Measurements from ENCODE around the gene TP53I13. TPM values are rescaled to one million over a fixed set of nuclear protein-coding genes. Genes with fewer than 3 reads are reported as not detected.

The TP53I13 gene, protein sequence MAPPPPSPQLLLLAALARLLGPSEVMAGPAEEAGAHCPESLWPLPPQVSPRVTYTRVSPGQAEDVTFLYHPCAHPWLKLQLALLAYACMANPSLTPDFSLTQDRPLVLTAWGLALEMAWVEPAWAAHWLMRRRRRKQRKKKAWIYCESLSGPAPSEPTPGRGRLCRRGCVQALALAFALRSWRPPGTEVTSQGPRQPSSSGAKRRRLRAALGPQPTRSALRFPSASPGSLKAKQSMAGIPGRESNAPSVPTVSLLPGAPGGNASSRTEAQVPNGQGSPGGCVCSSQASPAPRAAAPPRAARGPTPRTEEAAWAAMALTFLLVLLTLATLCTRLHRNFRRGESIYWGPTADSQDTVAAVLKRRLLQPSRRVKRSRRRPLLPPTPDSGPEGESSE
- 100 to 1,000 TPM; 112 to 118 TPM for total RNA-seq

DNA sequence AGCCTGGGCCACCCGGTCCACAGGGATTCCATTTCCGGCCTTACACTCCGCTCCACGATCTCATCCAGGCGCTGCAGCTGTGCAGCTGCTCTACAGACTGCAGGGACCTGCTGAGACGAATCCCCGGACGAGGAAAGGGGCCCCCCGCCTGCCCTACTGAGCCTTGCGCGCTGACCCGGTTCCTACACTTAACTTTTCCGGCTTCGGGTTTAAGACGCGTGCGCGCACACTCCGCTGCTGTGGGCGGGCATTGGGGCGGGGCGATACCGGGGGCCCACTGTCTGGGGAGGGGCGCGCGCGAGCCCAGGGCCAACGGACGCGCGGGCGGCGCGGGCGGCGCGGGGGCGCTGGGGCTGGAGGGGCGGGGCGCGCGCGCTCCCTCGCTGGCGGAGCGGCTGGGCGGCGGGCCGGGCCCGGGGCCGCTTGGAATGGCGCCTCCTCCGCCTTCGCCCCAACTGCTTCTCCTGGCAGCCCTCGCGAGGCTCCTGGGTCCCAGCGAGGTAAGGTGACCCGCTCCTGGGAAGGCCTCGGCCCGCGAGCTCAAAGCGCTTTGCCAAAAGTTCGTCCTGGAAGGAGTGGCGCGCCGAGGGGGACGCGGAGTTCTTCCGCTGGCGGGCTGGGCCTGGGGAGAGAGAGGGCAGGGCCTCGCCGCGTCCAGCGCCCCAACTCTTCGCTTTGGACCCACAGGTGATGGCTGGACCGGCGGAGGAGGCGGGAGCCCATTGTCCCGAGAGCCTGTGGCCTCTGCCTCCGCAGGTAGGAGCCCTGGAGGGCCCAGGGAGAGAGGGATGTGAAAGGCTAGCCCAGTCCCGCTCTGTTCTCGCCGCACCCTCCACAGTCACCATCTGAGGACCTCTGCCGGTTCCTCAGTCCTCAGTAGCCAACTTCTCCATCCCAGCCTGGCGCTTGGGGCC, at the start of gene TP53I13:
Gene TP53I13 (plus strand): TSS at position 371 of the 914 bp plus-strand sequence. CDS start 58 bp downstream, at position 429.
- no peaks in the 10 kb centered on the region for H3K9me3 Mint-ChIP-seq
- H3K36me3 Mint-ChIP-seq (ENCODE audit: low read depth) = peaks cover 35% of the 10 kb centered on the region
- H3K27me3 Mint-ChIP-seq = no peaks in the 10 kb centered on the region
- CTCF ChIA-PET = interaction anchor here (0.9 to 7.1 kb wide), 9 partner anchors 11 to 361 kb away, joined by 3 to 64 read pairs (median 4); partner anchors contain the start of gene SSH2
- peak; percentile 91 for DNase-seq
- peak within 1 kb of the TSS; percentile 96 for H3K27ac Mint-ChIP-seq
- H3K4me1 Mint-ChIP-seq = peaks cover 36% of the 10 kb centered on the region
- peak within 1 kb of the TSS; percentile 92 for H3K4me3 Mint-ChIP-seq
- POLR2A ChIA-PET = interaction anchor here (0.6 to 9.3 kb wide), 15 partner anchors 12 to 870 kb away, joined by 3 to 107 read pairs (median 5); partner anchors contain the start of genes ANKRD13B and NSRP1

DNA sequence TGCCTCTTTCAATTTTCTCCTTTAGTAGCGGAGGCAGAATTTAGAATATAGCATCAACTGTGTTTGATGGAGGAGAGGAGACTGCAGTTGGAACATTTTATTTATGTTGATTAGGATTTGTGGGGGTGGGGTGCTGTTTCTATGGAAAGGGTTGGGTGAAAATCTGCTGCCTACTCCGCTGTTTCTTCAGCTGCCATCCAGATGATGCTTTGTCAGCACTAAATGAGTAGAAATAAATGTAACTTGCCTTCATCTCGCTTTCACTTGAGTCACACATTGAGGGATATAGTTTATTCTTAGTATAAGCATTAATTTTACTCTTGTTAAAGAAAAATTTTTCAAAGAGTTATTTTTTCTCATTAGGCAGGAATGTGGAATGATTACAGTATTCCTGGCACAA, 43.8 kb upstream of the TP53I13 start:
- no peaks in the 10 kb centered on the region for H3K4me1 Mint-ChIP-seq
- H3K4me3 Mint-ChIP-seq = no peak overlapping the region
- peaks cover 29% of the 10 kb centered on the region for H3K36me3 Mint-ChIP-seq (ENCODE audit: low read depth)
- H3K9me3 Mint-ChIP-seq = no peaks in the 10 kb centered on the region
- no peak for DNase-seq
- POLR2A ChIA-PET = no interaction called here
- no peak overlapping the region for H3K27ac Mint-ChIP-seq
- CTCF ChIA-PET = interaction anchor here (0.6 to 1.8 kb wide), 4 partner anchors 11 to 243 kb away, joined by 3 to 8 read pairs (median 4); no protein-coding TSS in a partner anchor
- H3K27me3 Mint-ChIP-seq = no peaks in the 10 kb centered on the region

- ChIA-PET CTCF (interaction anchor here (1.3 kb wide), 1 partner anchor 10 kb away, joined by 6 read pairs; no protein-coding TSS in a partner anchor), POLR2A (no interaction called here)
- no peaks in the 10 kb centered on the region for H3K4me1 Mint-ChIP-seq
- DNase-seq = no peak
- H3K9me3 Mint-ChIP-seq = no peaks in the 10 kb centered on the region
- H3K4me3 Mint-ChIP-seq = no peak overlapping the region
- H3K27ac Mint-ChIP-seq = no peak overlapping the region
- H3K27me3 Mint-ChIP-seq = no peaks in the 10 kb centered on the region
- peaks cover 34% of the 10 kb centered on the region for H3K36me3 Mint-ChIP-seq (ENCODE audit: low read depth)
Observed at GRCh38 chr17:29526322-29526721, 42.2 kb upstream of the TP53I13 start.

DNA sequence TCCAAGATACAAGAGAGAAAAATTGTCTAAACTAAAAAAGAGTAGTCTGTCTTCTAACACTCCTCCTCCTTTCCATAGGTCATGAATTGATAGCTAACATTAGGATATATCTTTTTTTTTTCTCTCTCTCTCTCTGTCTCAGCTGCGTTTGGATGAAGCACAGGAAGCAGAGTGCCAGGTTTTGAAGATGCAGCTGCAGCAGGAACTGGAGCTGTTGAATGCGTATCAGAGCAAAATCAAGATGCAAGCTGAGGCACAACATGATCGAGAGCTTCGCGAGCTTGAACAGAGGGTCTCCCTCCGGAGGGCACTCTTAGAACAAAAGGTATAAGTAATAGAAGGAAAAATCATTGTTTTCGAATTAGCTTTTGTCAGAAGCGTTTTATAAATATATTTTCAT, 34.5 kb upstream of the TP53I13 start:
- CTCF ChIA-PET = interaction anchor here (0.8 to 4.2 kb wide), 6 partner anchors 11 to 354 kb away, joined by 3 to 50 read pairs (median 3); partner anchors contain the start of gene MYO18A
- DNase-seq = no peak

GRCh38 chr17:29544066-29544465, 24.4 kb upstream of the TP53I13 start:
- H3K9me3 Mint-ChIP-seq = no peaks in the 10 kb centered on the region
- no peak overlapping the region for H3K4me3 Mint-ChIP-seq
- H3K27me3 Mint-ChIP-seq = no peaks in the 10 kb centered on the region
- H3K4me1 Mint-ChIP-seq = peaks cover 16% of the 10 kb centered on the region
- no peak overlapping the region for H3K27ac Mint-ChIP-seq
- DNase-seq = no peak
- POLR2A ChIA-PET = no interaction called here
- CTCF ChIA-PET = interaction anchor here (0.9 kb wide), 1 partner anchor 174 kb away, joined by 3 read pairs; no protein-coding TSS in a partner anchor
- H3K36me3 Mint-ChIP-seq (ENCODE audit: low read depth) = peaks cover 33% of the 10 kb centered on the region

More for the DNA sequence above, 34.5 kb upstream of the TP53I13 start:
- POLR2A ChIA-PET = interaction anchor here (1.2 to 2.2 kb wide), 3 partner anchors 11 to 143 kb away, joined by 3 to 4 read pairs (median 3); partner anchors contain the start of genes ABHD15 and TAOK1
- H3K4me1 Mint-ChIP-seq = no peaks in the 10 kb centered on the region
- no peaks in the 10 kb centered on the region for H3K9me3 Mint-ChIP-seq
- H3K4me3 Mint-ChIP-seq = no peak overlapping the region
- H3K27me3 Mint-ChIP-seq = no peaks in the 10 kb centered on the region
- H3K36me3 Mint-ChIP-seq (ENCODE audit: low read depth) = peaks cover 35% of the 10 kb centered on the region
- no peak overlapping the region for H3K27ac Mint-ChIP-seq

DNA sequence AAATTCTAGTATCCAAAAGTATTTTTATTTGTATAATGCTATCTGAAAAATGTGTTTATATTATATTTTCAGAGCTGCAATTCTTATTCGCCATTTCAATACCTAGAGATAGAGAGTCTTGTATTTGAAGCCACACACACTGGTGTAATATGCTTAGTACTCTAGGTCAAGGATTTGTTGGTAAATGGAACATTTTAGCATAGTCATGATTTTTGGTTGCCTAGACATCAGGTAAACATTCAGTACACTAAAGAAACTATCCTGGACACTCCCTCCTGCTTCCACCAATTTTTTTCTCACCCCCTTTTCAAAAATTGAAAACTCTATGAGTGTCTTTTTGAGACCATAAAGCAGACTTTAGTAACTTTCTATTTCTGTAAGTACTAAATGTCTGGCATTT, 22.4 kb upstream of the TP53I13 start:
- H3K36me3 Mint-ChIP-seq (ENCODE audit: low read depth) = peaks cover 32% of the 10 kb centered on the region
- CTCF ChIA-PET = interaction anchor here (1.4 kb wide), 1 partner anchor 9 kb away, joined by 9 read pairs; no protein-coding TSS in a partner anchor

DNA sequence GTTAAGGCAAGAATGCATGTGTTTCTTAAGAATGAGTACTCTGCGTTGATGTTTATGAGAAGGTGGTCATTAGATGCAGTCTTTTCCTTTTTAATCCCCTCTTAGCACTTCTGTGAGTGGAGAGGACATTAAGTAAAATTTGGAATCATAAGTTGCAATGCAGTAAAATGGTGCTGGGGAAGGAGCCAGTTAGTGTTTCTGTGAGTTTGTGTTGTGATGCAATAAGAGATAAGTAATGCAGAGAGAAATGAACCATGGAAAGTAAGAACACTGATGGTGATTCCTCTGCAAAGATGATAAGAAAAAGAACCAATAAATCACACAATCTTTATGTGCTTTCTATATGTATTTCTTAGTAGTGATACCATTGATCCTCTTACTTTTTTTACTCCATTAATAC, 21.7 kb upstream of the TP53I13 start:
- Mint-ChIP-seq H3K36me3 (ENCODE audit: low read depth) (peaks cover 32% of the 10 kb centered on the region), H3K4me1 (peaks cover 24% of the 10 kb centered on the region), H3K27ac (no peak overlapping the region), H3K27me3 (no peaks in the 10 kb centered on the region), H3K4me3 (no peak overlapping the region), H3K9me3 (no peaks in the 10 kb centered on the region)
- ChIA-PET CTCF (interaction anchor here (0.6 kb wide), 1 partner anchor 38 kb away, joined by 3 read pairs; no protein-coding TSS in a partner anchor), POLR2A (no interaction called here)
- no peak for DNase-seq

More for the DNA sequence above, 22.4 kb upstream of the TP53I13 start:
- POLR2A ChIA-PET = no interaction called here
- no peak overlapping the region for H3K4me3 Mint-ChIP-seq
- H3K27ac Mint-ChIP-seq = no peak overlapping the region
- no peak for DNase-seq
- no peaks in the 10 kb centered on the region for H3K9me3 Mint-ChIP-seq
- H3K27me3 Mint-ChIP-seq = no peaks in the 10 kb centered on the region
- peaks cover 24% of the 10 kb centered on the region for H3K4me1 Mint-ChIP-seq

GRCh38 chr17:29549177-29549923, 19.2 kb upstream of the TP53I13 start:
- no peaks in the 10 kb centered on the region for H3K27me3 Mint-ChIP-seq
- peaks cover 11% of the 10 kb centered on the region for H3K36me3 Mint-ChIP-seq (ENCODE audit: low read depth)
- ChIA-PET POLR2A (interaction anchor here (1.2 kb wide), 1 partner anchor 17 kb away, joined by 7 read pairs; the partner anchor contains the start of gene ABHD15), CTCF (interaction anchor here (0.8 to 1.5 kb wide), 3 partner anchors 17 to 179 kb away, joined by 4 to 7 read pairs (median 4); no protein-coding TSS in a partner anchor)
- no peak overlapping the region for H3K4me3 Mint-ChIP-seq
- H3K27ac Mint-ChIP-seq = no peak overlapping the region
- no peak for DNase-seq
- peaks cover 24% of the 10 kb centered on the region for H3K4me1 Mint-ChIP-seq
- H3K9me3 Mint-ChIP-seq = no peaks in the 10 kb centered on the region

DNA sequence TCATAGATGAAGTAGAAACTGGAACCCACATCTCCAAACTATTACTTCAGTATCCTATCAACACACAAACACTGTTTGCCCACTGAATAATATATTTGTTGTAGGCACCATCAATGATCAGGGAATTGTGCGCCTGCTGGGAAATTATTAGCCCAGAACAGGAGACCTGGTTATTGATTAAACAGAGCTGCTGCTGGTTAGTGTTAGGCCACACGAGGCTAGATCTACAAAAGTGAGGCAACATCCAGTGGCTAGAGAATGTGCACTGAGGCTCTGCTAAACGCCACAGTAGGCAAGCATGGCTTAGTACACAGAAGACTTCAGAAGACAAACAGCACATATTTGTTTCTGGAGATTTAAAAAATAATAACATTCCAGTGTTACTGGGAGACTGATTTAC, 12.7 kb upstream of the TP53I13 start:
- no peaks in the 10 kb centered on the region for H3K9me3 Mint-ChIP-seq
- H3K4me3 Mint-ChIP-seq = no peak overlapping the region
- ChIA-PET CTCF (interaction anchor here (1.7 to 3.6 kb wide), 2 partner anchors 19 to 186 kb away, joined by 7 to 9 read pairs; no protein-coding TSS in a partner anchor), POLR2A (interaction anchor here (3.9 kb wide), 1 partner anchor 11 kb away, joined by 24 read pairs; the partner anchor contains the start of gene ABHD15)
- H3K4me1 Mint-ChIP-seq = peaks cover 29% of the 10 kb centered on the region
- peaks cover 8% of the 10 kb centered on the region for H3K36me3 Mint-ChIP-seq (ENCODE audit: low read depth)
- DNase-seq = no peak
- no peaks in the 10 kb centered on the region for H3K27me3 Mint-ChIP-seq
- no peak overlapping the region for H3K27ac Mint-ChIP-seq

- Mint-ChIP-seq H3K27ac (no peak overlapping the region), H3K9me3 (no peaks in the 10 kb centered on the region), H3K36me3 (ENCODE audit: low read depth) (peaks cover 15% of the 10 kb centered on the region), H3K27me3 (no peaks in the 10 kb centered on the region), H3K4me3 (no peak overlapping the region), H3K4me1 (peaks cover 37% of the 10 kb centered on the region)
- POLR2A ChIA-PET = interaction anchor here (3.9 kb wide), 1 partner anchor 9 kb away, joined by 24 read pairs; the partner anchor contains the start of gene ABHD15
- CTCF ChIA-PET = interaction anchor here (1.2 to 3.6 kb wide), 5 partner anchors 8 to 187 kb away, joined by 3 to 9 read pairs (median 7); no protein-coding TSS in a partner anchor
- DNase-seq = no peak
Observed at GRCh38 chr17:29557085-29557738, 11.3 kb upstream of the TP53I13 start.

GRCh38 chr17:29557739-29558116, 10.8 kb upstream of the TP53I13 start:
- Mint-ChIP-seq H3K36me3 (ENCODE audit: low read depth) (peaks cover 21% of the 10 kb centered on the region), H3K4me3 (no peak overlapping the region), H3K27ac (peak overlapping the region; percentile 46), H3K9me3 (no peaks in the 10 kb centered on the region), H3K4me1 (peaks cover 42% of the 10 kb centered on the region), H3K27me3 (no peaks in the 10 kb centered on the region)
- ChIA-PET CTCF (interaction anchor here (1.7 to 3.6 kb wide), 2 partner anchors 23 to 188 kb away, joined by 3 to 9 read pairs; no protein-coding TSS in a partner anchor), POLR2A (interaction anchor here (3.9 kb wide), 1 partner anchor 9 kb away, joined by 24 read pairs; the partner anchor contains the start of gene ABHD15)
- no peak for DNase-seq

Data from activated CD4-positive, alpha-beta memory T cell treated with anti-CD3 and anti-CD28 coated beads, Interleukin-2, amount 10 ng/mL, durations not matched to agents 7 days and 5 days (primary cell).